Cardiac fibroblast (primary cell): Measurements from ENCODE around the gene SNRNP48.

Experiments used
- DNase-seq, 2 donors: peaks; one replicate each; pipeline versions ENCODE4 v3.0.0 to v3.0.0-alpha.2; 2010; ENCODE audit warnings: low read depth in 2 of 2
- H3K4me3 ChIP-seq, 2 donors: replicated peaks in 1 of 2; 1 replicate in 1 of 2; 2 replicates in 1 of 2; pipeline ENCODE4 v1.5.1; 2011; ENCODE audit warnings: low read depth in 2 of 2, low read length in 2 of 2, mild to moderate bottlenecking in 2 of 2, moderate library complexity in 1 of 2
- TF ChIP-seq, protein P1 (sequence below): IDR thresholded peaks from one replicate; pipeline ENCODE4 v1.5.1; 2011; ENCODE audit warnings: low read depth, mild to moderate bottlenecking, low read length, inconsistent platforms

The SNRNP48 gene

GRCh38 chr6:7547315-7547714 lies 42.7 kb upstream of the SNRNP48 start:
- TF ChIP-seq, protein P1, sequence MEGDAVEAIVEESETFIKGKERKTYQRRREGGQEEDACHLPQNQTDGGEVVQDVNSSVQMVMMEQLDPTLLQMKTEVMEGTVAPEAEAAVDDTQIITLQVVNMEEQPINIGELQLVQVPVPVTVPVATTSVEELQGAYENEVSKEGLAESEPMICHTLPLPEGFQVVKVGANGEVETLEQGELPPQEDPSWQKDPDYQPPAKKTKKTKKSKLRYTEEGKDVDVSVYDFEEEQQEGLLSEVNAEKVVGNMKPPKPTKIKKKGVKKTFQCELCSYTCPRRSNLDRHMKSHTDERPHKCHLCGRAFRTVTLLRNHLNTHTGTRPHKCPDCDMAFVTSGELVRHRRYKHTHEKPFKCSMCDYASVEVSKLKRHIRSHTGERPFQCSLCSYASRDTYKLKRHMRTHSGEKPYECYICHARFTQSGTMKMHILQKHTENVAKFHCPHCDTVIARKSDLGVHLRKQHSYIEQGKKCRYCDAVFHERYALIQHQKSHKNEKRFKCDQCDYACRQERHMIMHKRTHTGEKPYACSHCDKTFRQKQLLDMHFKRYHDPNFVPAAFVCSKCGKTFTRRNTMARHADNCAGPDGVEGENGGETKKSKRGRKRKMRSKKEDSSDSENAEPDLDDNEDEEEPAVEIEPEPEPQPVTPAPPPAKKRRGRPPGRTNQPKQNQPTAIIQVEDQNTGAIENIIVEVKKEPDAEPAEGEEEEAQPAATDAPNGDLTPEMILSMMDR: no peak
- DNase-seq: no peak
- H3K4me3 ChIP-seq: no peak overlapping the region

- DNase-seq: no peak
- TF ChIP-seq, protein P1: no peak
- H3K4me3 ChIP-seq: no peak overlapping the region
Observed at GRCh38 chr6:7550433-7550801, 39.6 kb upstream of the SNRNP48 start.

DNA sequence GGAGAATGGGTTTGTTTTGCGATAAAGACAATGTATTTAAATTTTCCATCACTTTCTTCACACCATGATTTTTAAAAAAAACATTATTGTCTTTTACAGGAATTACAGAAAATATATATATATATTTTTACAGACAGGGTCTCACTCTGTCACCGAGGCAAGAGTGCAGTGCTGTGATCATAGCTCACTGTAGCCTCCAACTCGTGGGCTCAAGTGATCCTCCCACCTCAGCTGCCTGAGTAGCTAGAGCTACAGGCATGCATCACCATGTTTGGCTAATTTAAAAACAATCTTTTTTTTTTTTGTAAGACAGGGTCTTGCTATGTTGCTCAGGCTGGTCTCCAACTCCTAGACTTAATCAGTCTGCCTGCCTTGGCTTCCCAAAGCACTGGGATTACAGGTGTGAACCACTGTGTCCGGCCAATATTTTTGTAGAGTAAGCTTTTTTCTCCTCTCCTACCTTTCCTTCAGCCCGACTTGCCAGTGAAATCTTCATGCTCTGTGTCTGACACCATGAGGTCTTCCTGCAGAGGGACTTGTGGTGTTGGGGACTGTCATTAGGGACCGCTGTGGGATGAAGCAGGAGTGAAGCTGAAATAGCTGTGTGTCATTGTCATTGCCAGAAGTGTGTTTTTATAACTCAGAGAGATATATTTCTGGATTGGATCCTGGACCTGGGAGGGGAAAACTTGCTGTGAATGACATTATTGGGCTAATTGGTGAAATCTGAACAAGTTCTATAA lies 35.3 kb upstream of the SNRNP48 start:
- no peak for DNase-seq
- no peak overlapping the region for H3K4me3 ChIP-seq
- TF ChIP-seq, protein P1: no peak

DNA sequence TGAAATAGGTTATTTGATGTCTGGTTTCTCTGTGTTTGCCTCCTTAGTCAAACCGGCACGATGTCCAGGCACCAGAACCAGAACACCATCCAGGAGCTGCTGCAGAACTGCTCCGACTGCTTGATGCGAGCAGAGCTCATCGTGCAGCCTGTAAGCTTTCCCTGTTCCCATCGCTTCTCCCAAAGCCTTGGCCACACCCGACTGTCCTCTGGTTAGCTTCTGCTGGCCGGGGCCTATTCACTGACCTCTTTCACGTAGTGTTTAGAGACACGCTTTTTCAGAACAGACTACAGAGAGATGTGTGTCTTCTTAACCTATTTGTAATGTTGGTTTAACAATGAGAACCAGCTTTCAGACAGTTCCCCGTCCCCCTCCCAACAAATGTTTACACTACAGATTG lies 34.3 kb upstream of the SNRNP48 start:
- H3K4me3 ChIP-seq: no peak overlapping the region
- TF ChIP-seq, protein P1: no peak
- no peak for DNase-seq

- no peak for DNase-seq
- TF ChIP-seq, protein P1: no peak
- no peak overlapping the region for H3K4me3 ChIP-seq
Observed at GRCh38 chr6:7556394-7557106, 33.4 kb upstream of the SNRNP48 start.

- no peak overlapping the region for H3K4me3 ChIP-seq
Observed at GRCh38 chr6:7557652-7558051, 32.3 kb upstream of the SNRNP48 start.

More at GRCh38 chr6:7557652-7558051, 32.3 kb upstream of the SNRNP48 start:
- TF ChIP-seq, protein P1: no peak
- DNase-seq: no peak
